H9 (cell line): Measurements from ENCODE around the gene AGMO. TPM values are rescaled to one million over a fixed set of nuclear protein-coding genes. Genes with fewer than 3 reads are reported as not detected.

ENCODE experiments used
- DNase-seq: peaks from one replicate; pipeline ENCODE4 v3.0.0-alpha.2; 2017
- H2AFZ ChIP-seq: one replicate; pipeline ENCODE4 v1.6.1; 2013; ENCODE audit warnings: mild to moderate bottlenecking, low read length, control low read depth, moderate library complexity
- H2AK5ac ChIP-seq: 2 replicates; pipeline ENCODE4 v1.6.1; 2013; ENCODE audit warnings: low read length, control low read depth, mixed read lengths; ENCODE audit not compliant: insufficient read length
- H2BK120ac ChIP-seq: one replicate; pipeline ENCODE4 v1.6.1; 2013; ENCODE audit warnings: low read depth, mild to moderate bottlenecking, low read length, control low read depth, inconsistent platforms; ENCODE audit not compliant: poor library complexity, severe bottlenecking
- H2BK12ac ChIP-seq: 2 replicates; pipeline ENCODE4 v1.6.1; 2013; ENCODE audit warnings: low read length, control low read depth, mixed read lengths, low read depth; ENCODE audit not compliant: insufficient read length
- H2BK15ac ChIP-seq: 2 replicates; pipeline ENCODE4 v1.6.1; 2013; ENCODE audit warnings: low read depth, low read length, control low read depth
- H2BK20ac ChIP-seq: one replicate; pipeline ENCODE4 v1.6.1; 2013; ENCODE audit warnings: low read depth, mild to moderate bottlenecking, low read length, control low read depth, inconsistent platforms; ENCODE audit not compliant: poor library complexity, severe bottlenecking
- H2BK5ac ChIP-seq: 2 replicates; pipeline ENCODE4 v1.6.1; 2013; ENCODE audit warnings: low read length, control low read depth, mixed read lengths; ENCODE audit not compliant: insufficient read length
- H3K14ac ChIP-seq: 2 replicates; pipeline ENCODE4 v1.6.1; 2013; ENCODE audit warnings: low read length, control low read depth; ENCODE audit not compliant: insufficient read depth
- H3K18ac ChIP-seq: 2 replicates; pipeline ENCODE4 v1.6.1; 2013; ENCODE audit warnings: low read depth, mild to moderate bottlenecking, mixed read lengths, low read length, control low read depth; ENCODE audit not compliant: insufficient read length
- H3K23ac ChIP-seq: 2 replicates; pipeline ENCODE4 v1.6.1; 2013; ENCODE audit warnings: low read length, control low read depth, mixed read lengths, low read depth; ENCODE audit not compliant: insufficient read length
- H3K23me2 ChIP-seq: 2 replicates; pipeline ENCODE4 v1.6.1; 2013; ENCODE audit warnings: low read depth, mild to moderate bottlenecking, mixed read lengths, low read length, control low read depth; ENCODE audit not compliant: insufficient read length, poor library complexity, severe bottlenecking
- H3K27ac ChIP-seq: 2 replicates; pipeline ENCODE4 v1.5.1; 2013; ENCODE audit warnings: low read length, control low read depth, mixed read lengths, low read depth; ENCODE audit not compliant: insufficient read length
- H3K27me3 ChIP-seq: 2 replicates; pipeline ENCODE4 v1.6.1; 2013; ENCODE audit warnings: low read length, control low read depth, inconsistent platforms; ENCODE audit not compliant: insufficient read depth
- H3K4ac ChIP-seq: 2 replicates; pipeline ENCODE4 v1.6.1; 2013; ENCODE audit warnings: low read depth, mild to moderate bottlenecking, control low read depth, inconsistent platforms, low read length, moderate library complexity
- H3K4me1 ChIP-seq: 2 replicates; pipeline ENCODE4 v1.6.1; 2013; ENCODE audit warnings: low read length, control low read depth, inconsistent platforms; ENCODE audit not compliant: insufficient read depth
- H3K4me2 ChIP-seq: 2 replicates; pipeline ENCODE4 v1.6.1; 2013; ENCODE audit warnings: low read length, control low read depth, mixed read lengths; ENCODE audit not compliant: insufficient read length, insufficient read depth
- H3K56ac ChIP-seq: 2 replicates; pipeline ENCODE4 v1.6.1; 2013; ENCODE audit warnings: low read depth, mild to moderate bottlenecking, mixed read lengths, low read length, control low read depth; ENCODE audit not compliant: insufficient read length
- H3K79me1 ChIP-seq: 2 replicates; pipeline ENCODE4 v1.6.1; 2013; ENCODE audit warnings: low read depth, mild to moderate bottlenecking, moderate library complexity, low read length, control low read depth, inconsistent platforms; ENCODE audit not compliant: insufficient read depth, poor library complexity, severe bottlenecking
- H3K79me2 ChIP-seq: 2 replicates; pipeline ENCODE4 v1.6.1; 2013; ENCODE audit warnings: low read length, control low read depth, inconsistent platforms; ENCODE audit not compliant: insufficient read depth
- H3K9ac ChIP-seq: 2 replicates; pipeline ENCODE4 v1.6.1; 2013; ENCODE audit warnings: low read length, control low read depth, mixed read lengths; ENCODE audit not compliant: insufficient read length; ENCODE audit errors: extremely low read depth
- H3K9me3 ChIP-seq: one replicate; pipeline ENCODE4 v1.6.1; 2013; ENCODE audit warnings: low read depth, low read length, inconsistent platforms; ENCODE audit not compliant: control insufficient read depth
- H3T11ph ChIP-seq: one replicate; pipeline ENCODE4 v1.6.1; 2013; ENCODE audit warnings: mild to moderate bottlenecking, low read length, control low read depth, inconsistent platforms
- H4K20me1 ChIP-seq: one replicate; pipeline ENCODE4 v1.6.1; 2013; ENCODE audit not compliant: control insufficient read depth, insufficient read length, insufficient read depth
- H4K5ac ChIP-seq: 2 replicates; pipeline ENCODE4 v1.6.1; 2013; ENCODE audit warnings: low read depth, mild to moderate bottlenecking, mixed read lengths, low read length, control low read depth; ENCODE audit not compliant: insufficient read length
- H4K8ac ChIP-seq: replicated peaks from 2 replicates; pipeline ENCODE4 v1.6.1; 2013; ENCODE audit warnings: low read length, control low read depth, mixed read lengths, low read depth; ENCODE audit not compliant: insufficient read length
- H4K91ac ChIP-seq: 2 replicates; pipeline ENCODE4 v1.6.1; 2013; ENCODE audit warnings: low read depth, mild to moderate bottlenecking, moderate library complexity, mixed read lengths, low read length, control low read depth; ENCODE audit not compliant: insufficient read length
- H3K27ac Mint-ChIP-seq, 3 experiments: 2 replicates in 2 of 3; 3 replicates in 1 of 3; pipeline ENCODE4 v1.8.0; 2020 to 2021; ENCODE audit warnings: mixed read lengths in 3 of 3, mild to moderate bottlenecking in 1 of 3, moderate library complexity in 1 of 3
- H3K27me3 Mint-ChIP-seq: 2 replicates; pipeline ENCODE4 v1.8.0; 2021; ENCODE audit warnings: low read depth, mild to moderate bottlenecking, moderate library complexity, mixed read lengths
- H3K36me3 Mint-ChIP-seq, 3 experiments: 2 replicates in 2 of 3; 3 replicates in 1 of 3; pipeline ENCODE4 v1.8.0; 2020 to 2021; ENCODE audit warnings: low read depth in 3 of 3, mixed read lengths in 3 of 3; ENCODE audit not compliant: insufficient read depth in 1 of 3
- H3K4me1 Mint-ChIP-seq, 2 experiments: 2 replicates each; pipeline ENCODE4 v1.8.0; 2020; ENCODE audit warnings: mixed read lengths in 2 of 2
- H3K4me3 Mint-ChIP-seq, 2 experiments: 2 replicates in 1 of 2; 3 replicates in 1 of 2; pipeline ENCODE4 v1.8.0; 2020 to 2021; ENCODE audit warnings: mild to moderate bottlenecking in 2 of 2, mixed read lengths in 2 of 2, moderate library complexity in 1 of 2
- H3K9me3 Mint-ChIP-seq, 2 experiments: 2 replicates in 1 of 2; 3 replicates in 1 of 2; pipeline ENCODE4 v1.8.0; 2020; ENCODE audit warnings: mild to moderate bottlenecking in 2 of 2, mixed read lengths in 2 of 2, moderate library complexity in 1 of 2
- CTCF ChIP-seq: fragments of 200-600 bp; sonication (generic); conservative IDR thresholded peaks from 3 replicates; pipeline ENCODE4 v1.8.0; 2021; ENCODE audit warnings: antibody characterized with exemption, mild to moderate bottlenecking
- WGBS: extraction: QIAGEN DNeasy Blood & Tissue Kit; methylation state at CpG from one replicate; pipeline ENCODE4 v1.1.7; 2013; ENCODE audit warnings: missing lambda C conversion rate, low lambda C conversion rate, mixed read lengths; ENCODE audit not compliant: insufficient read length; ENCODE audit errors: extremely low coverage; 5-methylcytosine and 5-hydroxymethylcytosine counted together
- total RNA-seq: library from RNA; stranded (reverse); gene quantifications from 2 replicates; pipeline ENCODE4 v1.2.1, GENCODE V29; 2021

Gene AGMO
- total RNA-seq, 1 experiment from 2014 or later = 0.70 TPM

GRCh38 chr7:15245831-15246230 is 316.0 kb downstream of the AGMO start:
- TF ChIP-seq CTCF = no peak
- no peaks in the 10 kb centered on the region for H3K4me1 ChIP-seq
- H2BK20ac ChIP-seq = no peak overlapping the region
- H3K79me2 ChIP-seq = no peaks in the 10 kb centered on the region
- Mint-ChIP-seq H3K36me3 (no peaks in the 10 kb centered on the region), H3K27me3 (no peaks in the 10 kb centered on the region), H3K27ac (no peak overlapping the region), H3K9me3 (no peaks in the 10 kb centered on the region), H3K4me1 (peaks cover 0 to 3% of the 10 kb centered on the region in 2 experiments; a peak in 1 of 4 replicates), H3K4me3 (no peak overlapping the region)
- H3K27me3 ChIP-seq = no peaks in the 10 kb centered on the region
- no peak overlapping the region for H3K27ac ChIP-seq
- H4K8ac ChIP-seq = no peak overlapping the region
- no peaks in the 10 kb centered on the region for H3K23me2 ChIP-seq
- H3K4me2 ChIP-seq = no peak overlapping the region
- no peak overlapping the region for H2AK5ac ChIP-seq
- no peaks in the 10 kb centered on the region for H4K20me1 ChIP-seq
- H3K79me1 ChIP-seq = no peaks in the 10 kb centered on the region
- no peak for DNase-seq
- no peak overlapping the region for H3K14ac ChIP-seq
- H2AFZ ChIP-seq = no peak overlapping the region
- no CpG with 5 or more reads among the region's 2 CpGs for WGBS
- H4K91ac ChIP-seq = no peak overlapping the region
- no peak overlapping the region for H3K56ac ChIP-seq
- H2BK5ac ChIP-seq = no peak overlapping the region
- H2BK120ac ChIP-seq = no peak overlapping the region
- H3K9ac ChIP-seq = no peak overlapping the region
- H3K18ac ChIP-seq = no peak overlapping the region
- H2BK12ac ChIP-seq = no peak overlapping the region
- H3T11ph ChIP-seq = no peak overlapping the region
- no peaks in the 10 kb centered on the region for H3K9me3 ChIP-seq
- H2BK15ac ChIP-seq = no peak overlapping the region
- H3K23ac ChIP-seq = no peak overlapping the region
- H4K5ac ChIP-seq = no peak overlapping the region
- no peak overlapping the region for H3K4ac ChIP-seq
